GM23338 (cell line): Measurements from ENCODE around the gene PIMREG. TPM values are rescaled to one million over a fixed set of nuclear protein-coding genes. Genes with fewer than 3 reads are reported as not detected.

Source experiments
- ATAC-seq: fragments of 200-7000 bp; cut with Tn5 transposase; 3 replicates; pipeline ENCODE4 v1.9.1; 2020
- DNase-seq: peaks from one replicate; pipeline ENCODE4 v3.0.0-alpha.2; 2015; ENCODE audit warnings: low spot score
- H2AFZ ChIP-seq: fragments of 200-600 bp; sonication (generic); 2 replicates; pipeline ENCODE4 v1.8.0; 2016; ENCODE audit warnings: antibody characterized with exemption, mild to moderate bottlenecking, moderate library complexity
- H3F3A ChIP-seq: fragments of 200-600 bp; sonication (generic); replicated peaks from 2 replicates; pipeline ENCODE4 v1.8.0; 2017; ENCODE audit warnings: antibody characterized with exemption, mixed run types, low read depth
- H3K27ac ChIP-seq: fragments of 200-600 bp; sonication (generic); 2 replicates; pipeline ENCODE4 v1.6.1; 2016; ENCODE audit warnings: low read depth
- H3K27me3 ChIP-seq: fragments of 200-600 bp; sonication (generic); 2 replicates; pipeline ENCODE4 v1.8.0; 2016; ENCODE audit warnings: mild to moderate bottlenecking, mixed run types, moderate library complexity; ENCODE audit not compliant: insufficient read depth
- H3K36me3 ChIP-seq: fragments of 200-600 bp; sonication (generic); 2 replicates; pipeline ENCODE4 v1.8.0; 2016; ENCODE audit warnings: mild to moderate bottlenecking; ENCODE audit not compliant: insufficient read depth
- H3K4me1 ChIP-seq: fragments of 200-600 bp; sonication (generic); 2 replicates; pipeline ENCODE4 v1.8.0; 2016; ENCODE audit warnings: mild to moderate bottlenecking, moderate library complexity; ENCODE audit not compliant: insufficient read depth
- H3K4me2 ChIP-seq: fragments of 200-600 bp; sonication (generic); 2 replicates; pipeline ENCODE4 v1.7.1; 2017; ENCODE audit warnings: mixed run types
- H3K4me3 ChIP-seq: fragments of 200-600 bp; sonication (generic); 2 replicates; pipeline ENCODE4 v1.6.1; 2016; ENCODE audit warnings: mixed run types
- H3K79me2 ChIP-seq: fragments of 200-600 bp; sonication (generic); replicated peaks from 2 replicates; pipeline ENCODE4 v1.8.0; 2017; ENCODE audit warnings: mild to moderate bottlenecking; ENCODE audit not compliant: insufficient read depth
- H3K9me2 ChIP-seq: fragments of 200-600 bp; sonication (generic); 2 replicates; pipeline ENCODE4 v1.8.0; 2017; ENCODE audit not compliant: insufficient read depth
- H4K20me1 ChIP-seq: fragments of 200-600 bp; sonication (generic); replicated peaks from 2 replicates; pipeline ENCODE4 v1.8.0; 2017; ENCODE audit warnings: mild to moderate bottlenecking; ENCODE audit not compliant: insufficient read depth
- H3K27ac Mint-ChIP-seq: 2 replicates; pipeline ENCODE4 v1.8.0; 2020; ENCODE audit warnings: inconsistent platforms, mild to moderate bottlenecking, moderate library complexity, mixed read lengths
- H3K27me3 Mint-ChIP-seq: 3 replicates; pipeline ENCODE4 v1.8.0; 2022; ENCODE audit warnings: low read depth, mild to moderate bottlenecking, moderate library complexity, mixed read lengths, inconsistent platforms; ENCODE audit not compliant: insufficient read depth, poor library complexity
- H3K36me3 Mint-ChIP-seq: 3 replicates; pipeline ENCODE4 v1.8.0; 2021; ENCODE audit warnings: low read depth, mild to moderate bottlenecking, inconsistent platforms, moderate library complexity, mixed read lengths
- H3K4me1 Mint-ChIP-seq: 3 replicates; pipeline ENCODE4 v1.8.0; 2020; ENCODE audit warnings: mild to moderate bottlenecking, inconsistent platforms, mixed read lengths
- H3K4me3 Mint-ChIP-seq: 3 replicates; pipeline ENCODE4 v1.8.0; 2021; ENCODE audit warnings: moderate library complexity, mild to moderate bottlenecking, inconsistent platforms, mixed read lengths
- H3K9me3 Mint-ChIP-seq: 3 replicates; pipeline ENCODE4 v1.8.0; 2020; ENCODE audit warnings: moderate library complexity, mild to moderate bottlenecking, inconsistent platforms, mixed read lengths
- CREB1 ChIP-seq: fragments of 250-450 bp; sonication (Bioruptor Pico); IDR thresholded peaks from 2 replicates; pipeline ENCODE4 v1.5.0; 2020; ENCODE audit warnings: low read depth, mild to moderate bottlenecking, moderate library complexity
- CTCF ChIP-seq, 2 experiments: fragments of 200-600 bp in 1 of 2; sonication (generic) in 1 of 2; conservative IDR thresholded peaks; 2 replicates each; pipeline versions ENCODE4 v1.5.1 to v1.6.1; 2016 to 2017; ENCODE audit warnings: antibody characterized with exemption in 2 of 2, low read depth in 2 of 2, mild to moderate bottlenecking in 2 of 2, moderate library complexity in 1 of 2
- ETS1 ChIP-seq: IDR thresholded peaks from 2 replicates; pipeline ENCODE4 v1.6.1; 2016; ENCODE audit warnings: antibody characterized with exemption
- EZH2 ChIP-seq: fragments of 200-600 bp; sonication (generic); IDR thresholded peaks from one replicate; pipeline ENCODE4 v1.8.0; 2017; ENCODE audit warnings: antibody characterized with exemption, mild to moderate bottlenecking, low read depth; ENCODE audit not compliant: unreplicated experiment
- EZH2phosphoT487 ChIP-seq: fragments of 200-600 bp; sonication (generic); IDR thresholded peaks from one replicate; pipeline ENCODE4 v1.8.1; 2018; ENCODE audit warnings: antibody characterized with exemption; ENCODE audit not compliant: unreplicated experiment
- JUNB ChIP-seq: IDR thresholded peaks from one replicate; pipeline ENCODE4 v1.6.1; 2016; ENCODE audit warnings: antibody characterized with exemption; ENCODE audit not compliant: unreplicated experiment
- NANOG ChIP-seq: IDR thresholded peaks from 2 replicates; pipeline ENCODE4 v1.6.1; 2016; ENCODE audit warnings: antibody characterized with exemption, borderline replicate concordance
- POLR2AphosphoS5 ChIP-seq: IDR thresholded peaks from 2 replicates; pipeline ENCODE4 v1.6.1; 2016; ENCODE audit warnings: antibody characterized with exemption, low read depth
- STAT1 ChIP-seq: IDR thresholded peaks from one replicate; pipeline ENCODE4 v1.6.1; 2016; ENCODE audit warnings: antibody characterized with exemption; ENCODE audit not compliant: unreplicated experiment
- ZNF114 ChIP-seq: fragments of 250-450 bp; sonication (Bioruptor Pico); IDR thresholded peaks from 2 replicates; pipeline ENCODE4 v1.5.0; 2020; ENCODE audit warnings: mild to moderate bottlenecking, moderate library complexity
- ZNF331 ChIP-seq: fragments of 250-450 bp; sonication (Bioruptor Pico); IDR thresholded peaks from 2 replicates; pipeline ENCODE4 v1.5.0; 2020; ENCODE audit warnings: low read depth, mild to moderate bottlenecking, moderate library complexity
- ZNF462 ChIP-seq: fragments of 250-450 bp; sonication (Bioruptor Pico); IDR thresholded peaks from 2 replicates; pipeline ENCODE4 v1.5.0; 2020; ENCODE audit warnings: mild to moderate bottlenecking, moderate library complexity
- polyA plus RNA-seq: library from polyadenylated mRNA; unstranded; fragments of >200 nt; fragmentation: Nextera tagmentation; extraction: Ambion mirVana; gene quantifications from 2 replicates; pipeline ENCODE4 v1.2.1, GENCODE V29; 2016
- total RNA-seq: library from RNA; depleted of rRNA; stranded (reverse); fragments of >200 nt; shearing (Covaris generic); gene quantifications from 2 replicates; pipeline ENCODE4 v1.2.3, GENCODE V29; 2014
- TF ChIP-seq, protein P1 (sequence below): IDR thresholded peaks from one replicate; pipeline ENCODE4 v1.6.1; 2018; ENCODE audit warnings: antibody characterized with exemption; ENCODE audit not compliant: unreplicated experiment

Gene PIMREG
- total and polyA plus RNA-seq, 2 experiments from 2014 or later, result 87.8 to 144 TPM

GRCh38 chr17:6494239-6494941 is 50.1 kb downstream of the PIMREG start:
- no peak overlapping the region for H3K27ac ChIP-seq
- DNase-seq (no peak), ATAC-seq (no peak)
- H3K79me2 ChIP-seq, result no peaks in the 10 kb centered on the region
- peaks cover 3% of the 10 kb centered on the region; the same call in 1 of the 3 replicates for H3K36me3 Mint-ChIP-seq
- peaks cover 20% of the 10 kb centered on the region for H3K27me3 Mint-ChIP-seq
- H3K4me2 ChIP-seq, result peak overlapping the region; percentile 80; the same call in 1 of the 2 replicates
- TF ChIP-seq, protein P1, sequence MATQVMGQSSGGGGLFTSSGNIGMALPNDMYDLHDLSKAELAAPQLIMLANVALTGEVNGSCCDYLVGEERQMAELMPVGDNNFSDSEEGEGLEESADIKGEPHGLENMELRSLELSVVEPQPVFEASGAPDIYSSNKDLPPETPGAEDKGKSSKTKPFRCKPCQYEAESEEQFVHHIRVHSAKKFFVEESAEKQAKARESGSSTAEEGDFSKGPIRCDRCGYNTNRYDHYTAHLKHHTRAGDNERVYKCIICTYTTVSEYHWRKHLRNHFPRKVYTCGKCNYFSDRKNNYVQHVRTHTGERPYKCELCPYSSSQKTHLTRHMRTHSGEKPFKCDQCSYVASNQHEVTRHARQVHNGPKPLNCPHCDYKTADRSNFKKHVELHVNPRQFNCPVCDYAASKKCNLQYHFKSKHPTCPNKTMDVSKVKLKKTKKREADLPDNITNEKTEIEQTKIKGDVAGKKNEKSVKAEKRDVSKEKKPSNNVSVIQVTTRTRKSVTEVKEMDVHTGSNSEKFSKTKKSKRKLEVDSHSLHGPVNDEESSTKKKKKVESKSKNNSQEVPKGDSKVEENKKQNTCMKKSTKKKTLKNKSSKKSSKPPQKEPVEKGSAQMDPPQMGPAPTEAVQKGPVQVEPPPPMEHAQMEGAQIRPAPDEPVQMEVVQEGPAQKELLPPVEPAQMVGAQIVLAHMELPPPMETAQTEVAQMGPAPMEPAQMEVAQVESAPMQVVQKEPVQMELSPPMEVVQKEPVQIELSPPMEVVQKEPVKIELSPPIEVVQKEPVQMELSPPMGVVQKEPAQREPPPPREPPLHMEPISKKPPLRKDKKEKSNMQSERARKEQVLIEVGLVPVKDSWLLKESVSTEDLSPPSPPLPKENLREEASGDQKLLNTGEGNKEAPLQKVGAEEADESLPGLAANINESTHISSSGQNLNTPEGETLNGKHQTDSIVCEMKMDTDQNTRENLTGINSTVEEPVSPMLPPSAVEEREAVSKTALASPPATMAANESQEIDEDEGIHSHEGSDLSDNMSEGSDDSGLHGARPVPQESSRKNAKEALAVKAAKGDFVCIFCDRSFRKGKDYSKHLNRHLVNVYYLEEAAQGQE, result no peak
- TF ChIP-seq EZH2, result no peak
- no peak for TF ChIP-seq ZNF331 (CRISPR knock-in tag)
- no peak for TF ChIP-seq ZNF462
- TF ChIP-seq EZH2phosphoT487, result no peak
- no peak for TF ChIP-seq JUNB
- TF ChIP-seq ETS1, result no peak
- TF ChIP-seq ZNF114, result no peak
- no peak for TF ChIP-seq CTCF (conservative IDR thresholded peaks at IDR 0.05; ENCODE audit: low read depth in 2 of 2)
- TF ChIP-seq CREB1 (CRISPR knock-in tag), result no peak
- no peak for TF ChIP-seq STAT1
- TF ChIP-seq POLR2AphosphoS5, result no peak
- TF ChIP-seq NANOG, result no peak
- no peaks in the 10 kb centered on the region for H3K36me3 ChIP-seq
- peaks cover 59% of the 10 kb centered on the region for H3K4me1 Mint-ChIP-seq
- H4K20me1 ChIP-seq, result no peaks in the 10 kb centered on the region
- H3K9me3 Mint-ChIP-seq, result no peaks in the 10 kb centered on the region
- H3K4me1 ChIP-seq, result peaks cover 32% of the 10 kb centered on the region
- H3K4me3 ChIP-seq, result no peak overlapping the region
- H3K27me3 ChIP-seq, result no peaks in the 10 kb centered on the region
- H3K27ac Mint-ChIP-seq, result no peak overlapping the region
- H3F3A ChIP-seq, result no peaks in the 10 kb centered on the region
- H2AFZ ChIP-seq, result no peak overlapping the region
- peaks cover 5% of the 10 kb centered on the region; the same call in 1 of the 2 replicates for H3K9me2 ChIP-seq
- no peak overlapping the region for H3K4me3 Mint-ChIP-seq
